ENCODE measurements around the gene LARGE2.
A peak's percentile ranks its signal among the peaks of the same experiment; 100 is the strongest.

LARGE2 gene

DNA sequence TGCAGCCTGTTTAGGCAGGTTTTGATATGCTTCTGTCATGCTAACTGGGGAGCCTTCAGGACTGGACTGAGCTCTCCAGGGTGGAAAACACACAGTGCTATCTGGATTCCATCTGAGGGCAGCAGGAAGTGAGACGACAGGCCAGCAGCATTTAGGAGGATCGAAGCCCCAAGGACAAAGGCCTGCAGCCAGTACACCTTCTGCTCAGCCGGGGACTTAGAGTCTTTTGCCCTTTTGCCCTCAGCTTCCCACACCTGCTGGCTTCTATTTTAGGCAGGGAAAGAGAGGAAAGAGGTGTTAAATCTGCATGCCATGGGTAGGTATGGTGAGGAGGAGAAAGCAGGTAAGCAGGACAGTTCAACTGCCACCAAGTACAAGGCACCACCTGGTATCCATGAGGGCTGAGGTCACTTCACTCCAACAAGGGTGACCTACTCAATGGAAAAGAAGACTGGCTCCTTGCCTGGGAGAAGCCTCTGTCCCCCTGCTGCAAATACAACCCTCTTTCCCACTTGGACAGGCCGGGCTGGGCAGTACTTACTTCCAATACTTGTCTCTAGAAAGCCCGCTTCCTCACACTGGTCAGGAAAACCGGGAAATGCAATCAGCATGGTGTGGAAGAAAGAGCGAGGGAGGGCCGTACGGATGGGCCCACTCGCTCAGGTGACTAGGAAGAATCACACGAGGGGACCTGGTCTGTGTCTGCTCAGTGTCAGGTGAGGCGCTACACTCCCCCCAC is 12.3 kb downstream of the LARGE2 start:
- Histone ChIP-seq H3K79me2 (ENCODE audit: control insufficient read depth, insufficient read depth, low read length, poor library complexity) (no peaks in the 10 kb centered on the region), H3K14ac (ENCODE audit: low read length) (no peak overlapping the region), H3K4ac (ENCODE audit: low read depth, low read length) (no peak overlapping the region), H3K36me3 (ENCODE audit: control insufficient read depth in 1 of 2, insufficient read depth in 2 of 2, low read length in 2 of 2) (peaks cover 23 to 24% of the 10 kb centered on the region in 2 experiments), H3K4me2 (ENCODE audit: low read length) (no peak overlapping the region), H2BK5ac (ENCODE audit: low read depth, low read length, poor library complexity) (no peak overlapping the region), H3K79me1 (ENCODE audit: low read length) (peaks cover 3% of the 10 kb centered on the region), H2AK5ac (ENCODE audit: low read length) (no peak overlapping the region), H3K18ac (ENCODE audit: low read length) (no peak overlapping the region), H3K9ac (ENCODE audit: low read length) (no peak overlapping the region), H4K8ac (ENCODE audit: low read depth, low read length) (no peak overlapping the region), H2AFZ (ENCODE audit: insufficient read depth, low read length, poor library complexity) (no peak overlapping the region), H2BK120ac (ENCODE audit: insufficient read depth, low read length, poor library complexity) (no peak overlapping the region), H4K91ac (ENCODE audit: low read depth, low read length) (no peak overlapping the region), H4K12ac (ENCODE audit: low read depth, low read length) (no peak overlapping the region), H3K4me3 (ENCODE audit: low read depth, low read length) (no peak overlapping the region), H3K4me1 (ENCODE audit: control insufficient read depth in 1 of 2, insufficient read depth in 2 of 2, low read length in 2 of 2) (peaks cover 11 to 18% of the 10 kb centered on the region in 2 experiments), H3K27me3 (ENCODE audit: insufficient read depth, low read length) (no peaks in the 10 kb centered on the region), H3K9me3 (ENCODE audit: insufficient read depth, low read depth, low read length) (no peaks in the 10 kb centered on the region), H3K27ac (ENCODE audit: low read depth, low read length) (peak overlapping the region; percentile 24), H3K23ac (ENCODE audit: low read length) (no peak overlapping the region), H2BK12ac (ENCODE audit: low read length) (no peak overlapping the region)
- no CpG with 5 or more reads among the region's 12 CpGs for WGBS (ENCODE audit: extremely low coverage, insufficient coverage, insufficient read length)
- DNase-seq: peak in 1 of 2 donors; percentile 12

DNA sequence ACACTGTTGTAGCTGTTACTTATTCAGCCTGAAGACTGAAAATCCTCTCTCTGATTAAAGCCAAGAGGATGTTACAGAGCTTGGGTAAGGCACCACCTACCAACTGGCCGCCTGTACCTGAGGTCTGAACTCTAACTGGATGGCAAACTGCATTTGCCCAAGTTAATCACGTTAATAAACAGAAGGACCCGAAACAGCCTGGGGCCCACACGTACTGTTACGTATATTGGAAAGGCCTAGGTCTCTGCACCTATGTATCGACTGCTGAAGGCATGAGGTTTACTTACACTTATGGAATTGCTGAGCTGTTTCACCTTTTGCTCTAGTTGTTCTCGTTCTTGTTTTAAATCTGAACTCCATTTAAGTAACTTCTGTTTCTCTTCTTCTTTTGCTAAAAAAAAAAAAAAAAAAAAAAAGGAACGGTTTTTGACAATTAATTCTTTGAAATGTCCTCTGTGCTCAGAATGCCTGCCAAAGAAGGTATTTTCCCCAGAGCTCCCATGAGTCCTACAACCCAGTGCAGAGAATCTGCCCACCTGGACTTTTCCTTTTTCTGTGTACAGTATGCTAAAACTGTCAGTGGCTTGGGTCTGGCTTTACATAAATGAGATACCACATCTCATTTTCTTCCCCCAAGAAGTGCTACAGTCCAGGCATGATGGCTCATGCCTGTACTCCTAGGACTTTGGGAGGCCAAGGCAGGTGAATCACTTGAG is 13.1 kb downstream of the LARGE2 start:
- peaks cover 3% of the 10 kb centered on the region for H3K79me1 ChIP-seq (ENCODE audit: low read length)
- no peak overlapping the region for H3K27ac ChIP-seq (ENCODE audit: low read depth, low read length)
- H3K4me3 ChIP-seq (ENCODE audit: low read depth, low read length): no peak overlapping the region
- H3K36me3 ChIP-seq (ENCODE audit: control insufficient read depth in 1 of 2, insufficient read depth in 2 of 2, low read length in 2 of 2): peaks cover 23 to 24% of the 10 kb centered on the region in 2 experiments
- no peak overlapping the region for H4K91ac ChIP-seq (ENCODE audit: low read depth, low read length)
- no peak overlapping the region for H2BK5ac ChIP-seq (ENCODE audit: low read depth, low read length, poor library complexity)
- H3K4ac ChIP-seq (ENCODE audit: low read depth, low read length): no peak overlapping the region
- H3K23ac ChIP-seq (ENCODE audit: low read length): no peak overlapping the region
- no peak overlapping the region for H2BK12ac ChIP-seq (ENCODE audit: low read length)
- H3K14ac ChIP-seq (ENCODE audit: low read length): no peak overlapping the region
- no peak overlapping the region for H2AFZ ChIP-seq (ENCODE audit: insufficient read depth, low read length, poor library complexity)
- no peak overlapping the region for H2AK5ac ChIP-seq (ENCODE audit: low read length)
- peaks cover 11 to 18% of the 10 kb centered on the region in 2 experiments for H3K4me1 ChIP-seq (ENCODE audit: control insufficient read depth in 1 of 2, insufficient read depth in 2 of 2, low read length in 2 of 2)
- no peaks in the 10 kb centered on the region for H3K79me2 ChIP-seq (ENCODE audit: control insufficient read depth, insufficient read depth, low read length, poor library complexity)
- no peaks in the 10 kb centered on the region for H3K27me3 ChIP-seq (ENCODE audit: insufficient read depth, low read length)
- no peaks in the 10 kb centered on the region for H3K9me3 ChIP-seq (ENCODE audit: insufficient read depth, low read depth, low read length)
- no peak overlapping the region for H3K4me2 ChIP-seq (ENCODE audit: low read length)
- H4K8ac ChIP-seq (ENCODE audit: low read depth, low read length): no peak overlapping the region
- H3K9ac ChIP-seq (ENCODE audit: low read length): no peak overlapping the region
- no peak overlapping the region for H2BK120ac ChIP-seq (ENCODE audit: insufficient read depth, low read length, poor library complexity)
- WGBS (ENCODE audit: extremely low coverage, insufficient coverage, insufficient read length): no CpG with 5 or more reads among the region's 8 CpGs
- no peak overlapping the region for H3K18ac ChIP-seq (ENCODE audit: low read length)
- H4K12ac ChIP-seq (ENCODE audit: low read depth, low read length): no peak overlapping the region
- no peak for DNase-seq

GRCh38 chr11:45936511-45937054 is 14.1 kb downstream of the LARGE2 start:
- H4K91ac ChIP-seq (ENCODE audit: low read depth, low read length): no peak overlapping the region
- no peak overlapping the region for H3K14ac ChIP-seq (ENCODE audit: low read length)
- H3K36me3 ChIP-seq (ENCODE audit: control insufficient read depth in 1 of 2, insufficient read depth in 2 of 2, low read length in 2 of 2): peaks cover 23 to 24% of the 10 kb centered on the region in 2 experiments
- DNase-seq: no peak
- no peak overlapping the region for H3K23ac ChIP-seq (ENCODE audit: low read length)
- no peak overlapping the region for H3K4me3 ChIP-seq (ENCODE audit: low read depth, low read length)
- no peak overlapping the region for H3K9ac ChIP-seq (ENCODE audit: low read length)
- no peaks in the 10 kb centered on the region for H3K27me3 ChIP-seq (ENCODE audit: insufficient read depth, low read length)
- no peak overlapping the region for H2BK5ac ChIP-seq (ENCODE audit: low read depth, low read length, poor library complexity)
- H3K27ac ChIP-seq (ENCODE audit: low read depth, low read length): no peak overlapping the region
- H4K8ac ChIP-seq (ENCODE audit: low read depth, low read length): no peak overlapping the region
- no peak overlapping the region for H3K4ac ChIP-seq (ENCODE audit: low read depth, low read length)
- H3K79me2 ChIP-seq (ENCODE audit: control insufficient read depth, insufficient read depth, low read length, poor library complexity): no peaks in the 10 kb centered on the region
- no peak overlapping the region for H2BK12ac ChIP-seq (ENCODE audit: low read length)
- H3K9me3 ChIP-seq (ENCODE audit: insufficient read depth, low read depth, low read length): no peaks in the 10 kb centered on the region
- H3K79me1 ChIP-seq (ENCODE audit: low read length): peaks cover 3% of the 10 kb centered on the region
- H4K12ac ChIP-seq (ENCODE audit: low read depth, low read length): no peak overlapping the region
- H2AK5ac ChIP-seq (ENCODE audit: low read length): no peak overlapping the region
- H2BK120ac ChIP-seq (ENCODE audit: insufficient read depth, low read length, poor library complexity): no peak overlapping the region
- H3K4me1 ChIP-seq (ENCODE audit: control insufficient read depth in 1 of 2, insufficient read depth in 2 of 2, low read length in 2 of 2): peaks cover 11 to 18% of the 10 kb centered on the region in 2 experiments
- no peak overlapping the region for H3K4me2 ChIP-seq (ENCODE audit: low read length)
- no peak overlapping the region for H3K18ac ChIP-seq (ENCODE audit: low read length)
- no CpG with 5 or more reads among the region's 4 CpGs for WGBS (ENCODE audit: extremely low coverage, insufficient coverage, insufficient read length)
- no peak overlapping the region for H2AFZ ChIP-seq (ENCODE audit: insufficient read depth, low read length, poor library complexity)

DNA sequence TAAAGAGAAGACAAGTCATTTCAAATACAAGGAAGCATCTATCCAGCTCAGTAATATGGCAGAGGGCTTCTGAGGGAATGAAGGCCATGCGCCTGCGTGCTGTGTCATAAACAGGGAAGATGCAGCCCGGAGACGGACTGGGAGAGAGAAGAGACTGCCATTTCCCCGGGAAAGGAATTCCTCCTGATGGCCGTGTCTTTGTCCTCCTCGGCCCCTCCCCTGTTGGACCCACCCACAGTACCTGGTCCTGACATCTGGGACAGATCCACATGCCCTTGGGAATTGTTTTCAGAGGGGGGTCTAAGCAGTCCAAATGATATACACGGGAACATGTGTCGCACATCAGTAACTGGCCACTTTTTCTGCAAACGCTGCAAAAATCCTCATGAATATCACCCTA is 15.5 kb downstream of the LARGE2 start:
- Histone ChIP-seq H3K79me1 (ENCODE audit: low read length) (peaks cover 3% of the 10 kb centered on the region), H3K4me3 (ENCODE audit: low read depth, low read length) (no peak overlapping the region), H3K79me2 (ENCODE audit: control insufficient read depth, insufficient read depth, low read length, poor library complexity) (no peaks in the 10 kb centered on the region), H4K12ac (ENCODE audit: low read depth, low read length) (no peak overlapping the region), H3K4me2 (ENCODE audit: low read length) (no peak overlapping the region), H3K27ac (ENCODE audit: low read depth, low read length) (no peak overlapping the region), H3K4ac (ENCODE audit: low read depth, low read length) (no peak overlapping the region), H2BK12ac (ENCODE audit: low read length) (no peak overlapping the region), H3K9ac (ENCODE audit: low read length) (no peak overlapping the region), H2AK5ac (ENCODE audit: low read length) (no peak overlapping the region), H3K18ac (ENCODE audit: low read length) (no peak overlapping the region), H3K14ac (ENCODE audit: low read length) (no peak overlapping the region), H3K27me3 (ENCODE audit: insufficient read depth, low read length) (no peaks in the 10 kb centered on the region), H2BK120ac (ENCODE audit: insufficient read depth, low read length, poor library complexity) (no peak overlapping the region), H3K36me3 (ENCODE audit: control insufficient read depth in 1 of 2, insufficient read depth in 2 of 2, low read length in 2 of 2) (peaks cover 17 to 18% of the 10 kb centered on the region in 2 experiments), H3K4me1 (ENCODE audit: control insufficient read depth in 1 of 2, insufficient read depth in 2 of 2, low read length in 2 of 2) (peaks cover 11 to 18% of the 10 kb centered on the region in 2 experiments), H2AFZ (ENCODE audit: insufficient read depth, low read length, poor library complexity) (no peak overlapping the region), H2BK5ac (ENCODE audit: low read depth, low read length, poor library complexity) (no peak overlapping the region), H3K9me3 (ENCODE audit: insufficient read depth, low read depth, low read length) (no peaks in the 10 kb centered on the region), H4K91ac (ENCODE audit: low read depth, low read length) (no peak overlapping the region), H3K23ac (ENCODE audit: low read length) (no peak overlapping the region), H4K8ac (ENCODE audit: low read depth, low read length) (no peak overlapping the region)
- no peak for DNase-seq
- WGBS (ENCODE audit: extremely low coverage, insufficient coverage, insufficient read length): no CpG with 5 or more reads among the region's 10 CpGs
